CD4-positive, alpha-beta T cell treated with Interleukin-6 for 4 hours (primary cell): ENCODE measurements around the gene TADA1.
A peak's percentile ranks its signal among the peaks of the same experiment; 100 is the strongest.

ENCODE experiments used
- DNase-seq: peaks from one replicate; pipeline ENCODE4 v3.0.0-alpha.2; 2020; ENCODE audit warnings: mixed read lengths

TADA1 gene, protein sequence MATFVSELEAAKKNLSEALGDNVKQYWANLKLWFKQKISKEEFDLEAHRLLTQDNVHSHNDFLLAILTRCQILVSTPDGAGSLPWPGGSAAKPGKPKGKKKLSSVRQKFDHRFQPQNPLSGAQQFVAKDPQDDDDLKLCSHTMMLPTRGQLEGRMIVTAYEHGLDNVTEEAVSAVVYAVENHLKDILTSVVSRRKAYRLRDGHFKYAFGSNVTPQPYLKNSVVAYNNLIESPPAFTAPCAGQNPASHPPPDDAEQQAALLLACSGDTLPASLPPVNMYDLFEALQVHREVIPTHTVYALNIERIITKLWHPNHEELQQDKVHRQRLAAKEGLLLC

DNA sequence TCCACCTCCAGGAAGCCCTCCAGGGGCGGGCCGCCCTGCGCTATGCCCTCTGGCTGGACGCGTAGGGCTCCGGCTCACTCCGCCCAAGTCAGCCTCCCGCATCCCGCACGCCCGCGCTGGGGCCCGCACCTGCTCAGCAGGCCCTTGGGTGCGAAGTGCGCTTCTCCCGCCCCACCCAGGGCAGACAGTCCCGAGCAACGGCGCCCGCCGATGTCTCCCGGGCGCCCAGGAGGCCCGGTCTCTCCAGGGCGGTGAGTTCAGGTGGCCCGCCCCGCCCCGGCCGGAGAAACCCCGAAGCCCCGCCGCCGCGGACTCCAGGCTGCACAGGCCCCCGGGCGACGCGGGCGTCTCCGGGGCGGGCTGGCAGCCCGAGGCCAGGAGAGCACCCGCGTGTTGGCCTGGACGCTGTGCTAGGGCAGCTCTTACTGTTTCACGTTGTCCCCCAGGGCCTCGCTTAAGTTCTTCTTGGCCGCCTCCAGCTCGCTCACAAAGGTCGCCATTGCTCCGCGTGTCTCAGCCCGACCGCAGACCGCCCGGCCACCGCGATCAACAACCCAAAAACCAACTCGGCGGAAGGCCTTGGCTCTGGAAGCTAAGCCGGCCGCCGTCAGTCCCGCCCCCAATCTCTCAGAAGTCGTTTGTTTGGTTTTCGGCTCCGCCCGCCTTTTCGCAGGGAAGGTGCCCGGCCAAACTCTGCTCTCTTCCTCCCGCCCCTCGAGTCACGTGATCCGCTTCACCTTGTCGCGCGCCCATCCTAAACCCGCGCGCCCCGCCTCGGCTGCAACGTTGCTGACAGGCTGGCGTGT, at the start of gene TADA1:
TADA1 (minus strand) TSS at position 531 of the 806 bp plus-strand sequence; CDS start at position 500, 31 bp downstream.
- peak; percentile 100 for DNase-seq

DNA sequence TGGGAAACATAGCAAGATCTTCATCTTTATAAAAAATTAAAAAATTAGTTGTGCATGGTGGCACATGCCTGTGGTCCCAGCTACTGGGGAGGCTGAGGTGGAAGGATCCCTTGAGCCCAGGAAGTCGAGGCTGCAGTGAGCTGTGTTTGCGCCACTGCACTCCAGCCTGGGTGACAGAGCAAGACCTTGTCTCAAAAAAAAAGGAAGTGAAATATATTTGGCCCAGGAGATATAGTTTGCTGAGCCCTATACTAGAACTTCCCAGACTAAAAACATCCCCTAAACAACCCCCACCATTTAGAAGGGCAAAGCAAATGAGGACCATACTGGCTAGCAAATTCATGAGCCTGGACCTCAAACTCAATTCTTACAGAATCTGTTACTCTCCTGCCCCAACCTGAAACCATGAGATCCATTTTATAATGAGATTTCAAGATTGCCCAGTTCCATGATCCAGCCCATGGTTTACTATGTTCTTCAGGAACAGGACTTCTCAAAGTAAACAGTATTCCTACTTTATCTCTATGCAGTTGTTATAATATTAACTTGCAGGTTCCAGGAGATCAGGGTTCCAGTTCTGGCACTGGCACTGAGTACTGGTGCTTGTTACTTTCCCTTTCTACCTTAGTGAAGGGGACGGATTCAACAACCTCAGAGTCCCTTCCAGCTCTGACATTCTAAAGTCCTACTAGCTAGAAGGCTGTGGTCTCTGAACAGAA, 48.9 kb upstream of the TADA1 start:
- DNase-seq, result no peak

DNA sequence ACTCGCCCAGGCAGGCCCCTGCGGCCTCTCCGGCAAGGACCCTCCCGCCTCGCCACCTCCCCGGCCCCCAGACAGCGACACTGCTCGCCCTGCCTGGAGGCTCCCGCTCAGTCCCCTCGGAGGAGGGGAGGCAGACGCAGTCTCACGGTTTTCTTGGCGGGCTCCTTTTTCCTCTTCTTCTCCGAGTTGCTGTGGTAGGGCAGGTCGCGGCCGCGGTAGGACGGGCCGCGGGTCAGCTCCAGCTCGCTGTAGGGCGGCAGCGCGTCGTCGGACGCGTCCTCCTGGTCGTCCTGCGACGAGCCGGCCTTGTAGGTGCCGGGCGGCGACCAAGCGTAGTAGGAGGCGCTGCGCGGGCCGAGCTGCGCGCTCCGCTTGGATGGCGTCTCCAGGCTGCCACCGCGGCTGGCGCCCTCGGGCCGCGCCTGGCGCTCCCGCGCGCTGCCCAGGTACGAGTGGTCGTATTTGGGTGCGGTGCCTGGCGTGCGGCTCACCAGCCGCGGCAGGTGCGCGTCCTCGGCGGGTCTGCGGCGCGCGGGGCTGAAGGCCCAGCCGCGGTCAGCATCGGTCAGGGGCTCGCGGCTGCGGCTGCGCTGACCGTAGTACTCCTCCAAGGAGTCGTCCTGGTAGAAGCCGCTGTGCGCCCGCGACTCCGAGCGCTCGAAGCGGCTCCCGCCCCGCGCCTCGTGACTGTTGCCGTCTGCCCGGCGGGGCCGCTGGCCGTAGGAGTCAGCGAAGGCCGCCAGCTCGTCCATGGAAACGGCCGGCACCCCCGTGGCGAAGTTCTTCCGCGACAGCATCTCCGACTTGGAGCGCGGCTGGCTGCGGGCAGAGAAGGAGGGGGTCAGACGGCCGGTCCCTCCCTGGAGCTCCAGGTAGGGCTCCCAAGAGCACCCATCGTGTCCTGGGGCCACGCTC, 44.8 kb upstream of the TADA1 start:
- DNase-seq, result no peak

- no peak for DNase-seq
Measured at GRCh38 chr1:166918956-166919316, 42.9 kb upstream of the TADA1 start.

DNA sequence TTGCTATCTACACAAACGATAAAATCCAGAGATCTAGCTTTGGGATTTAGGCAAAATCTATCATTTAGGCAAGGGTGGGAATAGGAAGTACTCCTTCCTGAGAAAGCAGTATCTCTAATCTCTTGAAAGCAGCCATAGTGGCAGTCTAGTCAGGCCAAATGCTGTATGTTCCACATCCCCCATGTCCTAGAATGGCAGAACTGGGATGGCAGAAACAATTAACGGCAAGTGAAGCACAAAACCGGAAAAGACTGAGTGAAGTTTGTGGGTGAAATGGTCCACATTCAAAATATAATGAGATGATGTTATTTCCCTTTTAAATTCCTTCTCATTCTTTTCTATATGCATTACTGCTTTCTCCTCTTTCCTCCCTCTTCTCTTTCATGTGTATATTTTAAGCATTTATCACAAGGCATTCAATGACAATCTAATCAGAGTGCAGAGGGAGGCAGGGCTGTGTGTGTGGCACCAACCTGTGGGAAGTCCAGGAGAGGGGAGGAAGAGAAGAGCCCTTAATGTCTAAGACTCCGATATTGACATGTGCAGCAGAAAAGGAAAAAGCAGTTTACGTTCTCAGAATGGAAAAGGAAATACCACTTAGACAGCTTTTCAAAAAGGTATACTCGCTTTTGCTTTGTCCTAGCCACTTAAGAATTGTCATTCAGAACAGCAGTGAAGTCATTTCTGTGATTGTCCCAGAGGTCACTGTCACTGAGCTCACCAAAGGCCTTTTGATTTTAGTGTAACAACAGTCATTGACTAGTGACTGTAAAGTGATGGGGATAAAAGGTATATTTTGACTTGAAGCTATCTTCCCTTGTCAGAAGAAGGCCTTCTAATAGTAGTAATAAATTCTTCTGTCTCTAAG, 42.3 kb upstream of the TADA1 start:
- no peak for DNase-seq

- no peak for DNase-seq
Measured at GRCh38 chr1:166915941-166916340, 39.9 kb upstream of the TADA1 start.

DNA sequence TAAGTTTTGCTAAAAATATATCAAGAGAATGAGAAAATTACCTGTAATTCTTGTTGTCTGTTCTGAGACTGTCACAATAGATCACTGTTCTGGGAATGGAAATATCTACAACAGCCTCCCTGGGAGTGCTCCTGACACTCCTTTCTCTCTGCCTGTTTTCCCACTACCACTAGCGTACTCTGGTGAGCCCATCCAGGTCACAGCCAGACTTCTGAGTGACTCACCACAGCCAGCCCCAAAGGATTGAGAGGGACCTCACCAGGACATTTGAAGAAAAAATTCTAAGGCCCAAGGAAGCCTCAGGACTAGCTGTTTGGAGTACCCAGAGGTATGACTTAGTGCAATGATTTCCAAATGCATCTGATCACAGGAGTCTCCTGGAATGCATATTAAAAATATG, 39.0 kb upstream of the TADA1 start:
- DNase-seq, result no peak

DNA sequence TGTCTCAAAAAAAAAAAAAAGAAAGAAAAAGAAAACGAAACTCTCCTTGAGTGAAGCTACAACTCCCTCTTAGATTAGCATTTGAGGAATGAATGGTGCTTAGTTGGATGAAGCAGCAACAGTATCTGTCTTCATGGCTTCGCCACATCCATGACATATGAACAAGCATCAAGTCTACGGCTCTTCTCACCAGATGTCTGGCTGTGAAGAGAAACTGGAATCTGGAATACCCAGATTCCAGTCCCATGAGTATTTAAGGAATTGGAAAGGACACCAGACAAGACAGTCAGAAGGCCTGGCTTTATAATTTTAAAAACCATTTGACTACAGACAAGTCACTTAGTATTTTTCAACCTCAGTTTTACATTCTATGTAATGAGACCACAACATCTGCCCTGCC, 38.0 kb upstream of the TADA1 start:
- DNase-seq, result no peak

GRCh38 chr1:166911624-166912023, 35.6 kb upstream of the TADA1 start:
- no peak for DNase-seq

GRCh38 chr1:166910396-166910994, 34.4 kb upstream of the TADA1 start:
- DNase-seq, result peak; percentile 84

GRCh38 chr1:166908942-166909341, 32.9 kb upstream of the TADA1 start:
- no peak for DNase-seq

- DNase-seq, result no peak
Measured at GRCh38 chr1:166907763-166908162, 31.7 kb upstream of the TADA1 start.

GRCh38 chr1:166907051-166907450, 31.0 kb upstream of the TADA1 start:
- DNase-seq, result no peak

DNA sequence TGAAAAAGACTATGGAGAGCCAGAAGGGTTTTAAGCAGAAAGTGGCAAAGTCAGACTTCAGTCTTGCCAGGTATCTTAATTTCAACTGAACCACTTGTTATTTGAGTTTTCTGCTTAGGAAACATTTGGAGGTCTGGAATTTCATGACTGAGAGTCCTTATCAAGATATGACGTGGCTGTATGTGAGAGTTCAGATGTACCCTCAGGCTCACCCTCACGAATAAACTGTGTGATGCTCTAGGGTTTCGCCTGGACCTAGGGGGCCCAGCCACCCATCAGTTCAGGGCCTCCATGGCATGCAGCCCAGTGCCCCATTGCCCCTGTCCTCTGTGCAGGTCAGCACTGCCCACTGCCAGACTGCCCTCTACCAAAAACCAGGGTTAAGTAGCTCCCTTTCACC, 30.6 kb upstream of the TADA1 start:
- no peak for DNase-seq

- DNase-seq, result no peak
Measured at GRCh38 chr1:166905900-166906299, 29.8 kb upstream of the TADA1 start.

DNA sequence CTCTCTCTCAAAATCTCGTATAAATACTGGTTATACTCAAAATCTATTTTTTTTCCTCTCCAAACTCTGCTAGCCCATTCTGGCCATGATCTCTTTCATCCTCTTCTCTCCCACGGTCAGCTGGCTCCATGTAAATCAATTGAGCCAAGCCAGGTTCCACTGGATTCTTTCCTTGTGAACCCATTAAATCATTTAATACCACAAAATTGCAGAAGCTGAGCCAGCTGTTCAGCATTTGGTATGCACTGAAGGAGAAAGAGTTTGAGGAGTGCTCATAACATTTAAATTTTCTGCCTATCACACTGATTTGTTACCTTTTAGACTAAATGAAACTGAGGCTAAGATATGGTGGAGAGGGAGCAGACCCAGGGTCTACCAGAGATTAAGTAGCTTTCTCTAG, 29.1 kb upstream of the TADA1 start:
- DNase-seq, result no peak

DNA sequence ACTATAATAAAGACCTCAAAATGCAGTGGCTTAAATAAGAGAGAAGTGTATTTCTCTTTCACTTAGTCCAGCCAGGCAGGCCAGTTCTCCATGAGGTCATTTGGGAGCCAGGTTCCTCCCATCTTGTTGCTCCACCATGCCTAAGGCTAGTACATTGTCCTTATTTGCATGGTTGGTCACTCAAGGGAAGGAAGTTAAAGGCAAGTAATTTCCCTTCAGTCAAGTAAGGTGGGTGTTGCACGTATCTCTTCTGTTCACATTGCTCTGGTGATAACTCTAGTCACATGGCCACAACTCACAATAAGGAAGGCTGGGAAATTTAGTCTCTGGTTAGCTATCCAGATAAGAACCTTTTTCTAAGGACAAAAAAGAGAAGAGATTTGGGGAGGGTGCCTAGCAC, 27.2 kb upstream of the TADA1 start:
- no peak for DNase-seq

- no peak for DNase-seq
Measured at GRCh38 chr1:166902279-166902678, 26.2 kb upstream of the TADA1 start.

DNA sequence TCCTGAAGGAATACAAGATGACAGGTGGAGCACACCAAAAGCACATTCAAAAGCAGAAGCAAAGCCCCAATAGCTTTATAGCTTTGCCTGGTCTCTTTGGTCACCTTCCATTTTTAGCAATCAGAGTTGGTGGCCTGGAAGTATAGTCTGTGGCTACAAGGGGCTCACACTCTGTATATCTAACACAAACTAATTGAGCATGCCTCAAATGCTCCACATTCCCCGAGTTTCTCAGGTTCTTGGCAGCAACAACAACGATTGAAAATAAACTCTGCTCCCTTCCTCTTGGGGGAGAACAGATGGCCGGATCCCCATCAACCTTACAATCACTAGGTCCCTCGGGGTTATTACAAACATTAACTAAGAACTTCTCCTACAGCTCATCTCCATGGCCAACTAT, 24.9 kb upstream of the TADA1 start:
- no peak for DNase-seq

DNA sequence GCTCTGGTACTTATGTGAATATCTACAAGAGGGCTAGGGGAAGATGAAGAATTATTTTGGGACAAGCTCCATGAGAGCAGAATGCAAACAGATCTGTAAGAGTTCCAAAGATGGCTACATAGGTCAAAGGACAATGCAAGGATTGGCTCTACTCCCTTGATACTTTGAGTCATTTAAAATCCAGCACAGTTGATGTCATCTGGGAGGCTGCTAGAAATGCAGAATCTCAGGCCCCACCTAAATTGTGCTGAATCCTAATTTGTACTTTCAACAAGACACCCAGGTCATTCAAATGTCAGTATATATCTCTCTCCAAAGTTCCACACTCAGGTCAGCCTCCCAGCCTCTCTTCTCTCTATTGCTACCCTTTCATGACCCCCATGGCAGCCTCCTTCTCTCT, 23.7 kb upstream of the TADA1 start:
- DNase-seq, result no peak

- DNase-seq, result no peak
Measured at GRCh38 chr1:166895766-166896165, 19.7 kb upstream of the TADA1 start.
